ENCODE measurements around the gene TIMP2. TPM values are rescaled to one million over a fixed set of nuclear protein-coding genes. Genes with fewer than 3 reads are reported as not detected.
"Not testable (repeated sequence)": the region's sequence is repeated elsewhere in the genome, so short reads cannot be mapped to it uniquely, and the experiment has no call there.

Gene TIMP2
- total and polyA plus RNA-seq, 11 donors, result 25.1 to 201 (median 88.3) TPM

DNA sequence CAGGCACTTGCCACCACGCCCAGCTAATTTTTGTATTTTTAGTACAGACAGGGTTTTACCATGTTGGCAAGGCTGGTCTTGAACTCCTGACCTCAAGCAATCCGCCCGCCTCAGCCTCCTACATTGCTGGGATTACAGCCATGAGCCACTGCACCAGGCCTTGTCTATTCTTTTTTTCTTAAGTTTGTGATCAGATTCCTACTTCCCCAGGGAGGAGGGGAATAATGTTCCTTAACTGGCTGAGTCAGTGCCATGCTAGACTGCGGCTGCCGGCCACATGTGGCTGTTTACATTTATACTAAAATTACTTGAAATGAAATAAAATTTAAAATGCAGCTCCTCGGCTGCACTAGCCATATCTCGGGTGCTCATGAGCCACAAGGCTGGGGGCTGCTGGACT lies 56.8 kb downstream of the TIMP2 start:
- TF ChIP-seq, protein P1, sequence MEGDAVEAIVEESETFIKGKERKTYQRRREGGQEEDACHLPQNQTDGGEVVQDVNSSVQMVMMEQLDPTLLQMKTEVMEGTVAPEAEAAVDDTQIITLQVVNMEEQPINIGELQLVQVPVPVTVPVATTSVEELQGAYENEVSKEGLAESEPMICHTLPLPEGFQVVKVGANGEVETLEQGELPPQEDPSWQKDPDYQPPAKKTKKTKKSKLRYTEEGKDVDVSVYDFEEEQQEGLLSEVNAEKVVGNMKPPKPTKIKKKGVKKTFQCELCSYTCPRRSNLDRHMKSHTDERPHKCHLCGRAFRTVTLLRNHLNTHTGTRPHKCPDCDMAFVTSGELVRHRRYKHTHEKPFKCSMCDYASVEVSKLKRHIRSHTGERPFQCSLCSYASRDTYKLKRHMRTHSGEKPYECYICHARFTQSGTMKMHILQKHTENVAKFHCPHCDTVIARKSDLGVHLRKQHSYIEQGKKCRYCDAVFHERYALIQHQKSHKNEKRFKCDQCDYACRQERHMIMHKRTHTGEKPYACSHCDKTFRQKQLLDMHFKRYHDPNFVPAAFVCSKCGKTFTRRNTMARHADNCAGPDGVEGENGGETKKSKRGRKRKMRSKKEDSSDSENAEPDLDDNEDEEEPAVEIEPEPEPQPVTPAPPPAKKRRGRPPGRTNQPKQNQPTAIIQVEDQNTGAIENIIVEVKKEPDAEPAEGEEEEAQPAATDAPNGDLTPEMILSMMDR (IDR thresholded peaks at IDR 0.05), result no peak
- no peak for TF ChIP-seq POLR2A (IDR thresholded peaks at IDR 0.05)
- no peak overlapping the region for H3K4me3 ChIP-seq
- DNase-seq (no peak), ATAC-seq (no peak)
- H3K27ac ChIP-seq, result peak overlapping the region in 1 of 12 donors; percentile 4
- intact Hi-C loops (cut with DNase I), result loop anchor here in 5 of 10 donors (5.0 to 10.0 kb wide), 3 partner anchors 54 to 526 kb away; partner anchors contain the start of gene TIMP2 (in 2 of the 5)
- no peaks in the 10 kb centered on the region for H3K27me3 ChIP-seq
- peaks cover 0 to 68% (median 51%) of the 10 kb centered on the region in 9 donors for H3K36me3 ChIP-seq
- H3K4me1 ChIP-seq, result peaks cover 0 to 24% (median 11%) of the 10 kb centered on the region in 12 donors
- no peaks in the 10 kb centered on the region for H3K9me3 ChIP-seq
- 82 to 94% (median 83%) methylated on average over 7 of the region's 7 CpGs for WGBS, 4 donors

DNA sequence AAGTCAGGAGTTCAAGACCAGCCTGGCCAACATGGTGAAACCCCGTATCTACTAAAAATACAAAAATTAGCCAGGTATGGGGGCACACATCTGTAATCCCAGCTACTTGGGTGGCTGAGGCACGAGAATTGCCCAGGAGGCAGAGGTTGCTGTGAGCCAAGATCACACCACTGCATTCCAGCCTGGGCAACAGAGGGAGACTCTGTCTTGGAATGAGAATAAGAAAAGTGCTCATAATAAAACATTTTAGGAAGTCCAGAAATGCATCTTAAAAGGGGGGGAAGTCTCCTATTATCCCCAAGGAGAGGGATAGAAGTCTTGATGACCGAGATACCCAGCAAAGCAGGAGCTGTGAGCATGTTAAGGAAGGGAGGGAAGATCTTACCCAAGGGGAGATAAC lies 58.1 kb downstream of the TIMP2 start:
- whole genome bisulfite sequencing, 4 donors, result 90 to 93% (median 92%) methylated on average over 3 of the region's 3 CpGs

DNA sequence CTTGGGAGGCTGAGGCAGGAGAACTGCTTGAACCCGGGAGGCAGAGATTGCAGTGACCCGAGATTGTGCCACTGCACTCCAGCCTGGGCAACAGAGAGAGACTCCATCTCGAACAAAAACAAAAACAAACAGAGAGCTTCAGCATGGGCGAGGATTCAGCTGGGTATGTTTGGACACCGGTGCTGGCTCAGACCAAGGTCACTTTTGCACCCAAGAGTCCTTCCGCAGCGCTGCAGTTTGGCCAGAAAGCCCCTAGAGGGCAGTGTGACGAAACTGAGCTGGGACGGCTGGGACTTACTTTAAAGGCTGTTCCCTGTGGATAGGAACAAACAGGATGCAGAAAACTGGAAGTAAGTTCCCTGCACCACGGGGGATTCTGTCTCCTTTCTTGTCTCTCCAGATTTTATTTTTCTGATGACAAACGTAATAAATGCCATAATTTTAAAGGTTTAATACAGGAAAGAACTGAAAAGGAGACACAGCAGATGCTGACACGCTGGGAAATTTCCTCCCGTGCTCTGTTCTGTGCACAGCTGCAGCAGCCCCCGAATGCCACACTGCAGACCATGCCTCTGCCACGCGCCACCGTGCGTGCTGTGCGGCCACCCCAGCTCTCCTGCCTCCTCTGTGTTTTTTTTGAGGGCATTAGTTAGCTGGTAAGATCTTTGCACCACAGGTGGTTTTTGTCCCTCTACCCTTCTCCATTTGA lies 59.4 kb downstream of the TIMP2 start:
- TF ChIP-seq, protein P1 (IDR thresholded peaks at IDR 0.05), result peak; percentile 85 to 98 (median 94)
- no peak for TF ChIP-seq POLR2A (IDR thresholded peaks at IDR 0.05)
- Histone ChIP-seq H3K4me3 (peak overlapping the region in 7 of 12 donors; percentile 11 to 37 (median 31)), H3K36me3 (peaks cover 0 to 45% (median 31%) of the 10 kb centered on the region in 9 donors), H3K27ac (peak overlapping the region in 7 of 12 donors; percentile 21 to 56 (median 30)), H3K9me3 (no peaks in the 10 kb centered on the region), H3K27me3 (no peaks in the 10 kb centered on the region), H3K4me1 (peaks cover 0 to 34% (median 11%) of the 10 kb centered on the region in 12 donors)
- peak; percentile 64 to 85 (median 78) for ATAC-seq
- DNase-seq, result peak; percentile 81 to 87 (median 83)
- WGBS, 4 donors, result 21 to 23% (median 22%) methylated on average over 19 of the region's 19 CpGs
- intact Hi-C loops (cut with DNase I), result loop anchor here (1.0 to 10.0 kb wide), 6 partner anchors 56 to 529 kb away; partner anchors contain the start of gene TIMP2 (in 2 of the 10)

More for the DNA sequence above, 58.1 kb downstream of the TIMP2 start:
- H3K4me3 ChIP-seq, H3K27me3 ChIP-seq, ATAC-seq, H3K9me3 ChIP-seq: not testable (repeated sequence)
- H3K4me1 ChIP-seq, result peaks cover 0 to 27% (median 10%) of the 10 kb centered on the region in 12 donors
- peak in 1 of 5 donors; percentile 5 for DNase-seq
- peak overlapping the region in 2 of 12 donors; percentile 38 to 62 for H3K27ac ChIP-seq
- H3K36me3 ChIP-seq, result peaks cover 0 to 57% (median 42%) of the 10 kb centered on the region in 9 donors
- intact Hi-C loops (cut with DNase I), result loop anchor here in 5 of 10 donors (2.0 to 10.0 kb wide), 4 partner anchors 55 to 528 kb away; partner anchors contain the start of gene TIMP2 (in 2 of the 5)

DNA sequence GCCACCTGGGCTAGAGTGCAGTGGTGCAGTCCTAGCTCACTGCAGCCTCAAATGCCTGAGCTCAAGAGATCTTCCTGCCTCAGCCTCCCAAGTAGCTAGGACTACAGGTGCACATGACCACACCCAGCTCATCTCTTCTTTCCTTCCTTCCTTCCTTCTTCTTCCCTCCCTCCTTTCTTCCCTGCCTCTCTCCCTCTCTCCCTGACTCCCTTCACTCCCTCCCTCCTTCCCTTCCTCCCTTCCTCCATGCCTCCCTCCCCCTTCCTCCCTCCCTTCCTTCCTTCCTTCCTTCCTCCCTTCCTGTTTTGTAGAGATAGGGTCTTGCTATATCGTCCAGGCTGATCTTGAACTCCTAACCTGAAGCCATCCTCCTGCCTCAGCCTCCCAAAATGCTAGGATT lies 61.1 kb downstream of the TIMP2 start:
- H3K27ac ChIP-seq, result peak overlapping the region in 1 of 12 donors; percentile 85
- H3K4me1 ChIP-seq, result peaks cover 0 to 34% (median 11%) of the 10 kb centered on the region in 12 donors
- H3K27me3 ChIP-seq, result no peaks in the 10 kb centered on the region
- intact Hi-C loops (cut with DNase I), result loop anchor here in 4 of 10 donors (2.0 to 10.0 kb wide), 3 partner anchors 61 to 531 kb away; partner anchors contain the start of gene TIMP2 (in 2 of the 4)
- ATAC-seq, result no peak
- DNase-seq, result no peak
- TF ChIP-seq, protein P1 (IDR thresholded peaks at IDR 0.05), result no peak
- no peak for TF ChIP-seq POLR2A (IDR thresholded peaks at IDR 0.05)
- 40 to 56% (median 52%) methylated on average over 1 of the region's 1 CpG for WGBS, 4 donors
- H3K36me3 ChIP-seq, result peaks cover 0 to 36% (median 19%) of the 10 kb centered on the region in 9 donors
- H3K9me3 ChIP-seq, result no peaks in the 10 kb centered on the region
- no peak overlapping the region for H3K4me3 ChIP-seq

All from heart left ventricle (tissue), 16 donors.